Endothelial cell of umbilical vein (primary cell): ENCODE results near the gene TMED7. TPM values are rescaled to one million over a fixed set of nuclear protein-coding genes. Genes with fewer than 3 reads are reported as not detected.

Source experiments
- BruUV-seq: library from RNA; stranded (reverse); fragments of 400-500 nt; replicated peaks from 2 replicates; lab custom pipeline; 2021; lab: Mats Ljungman, UMichigan
- CTCF ChIA-PET: fragments of 300-600, 350-600 bp; sonication (Branson Sonifier 250); formaldehyde crosslinking; loops from one replicate; lab custom pipeline; 2021; ENCODE audit warnings: antibody characterized with exemption, inconsistent platforms; lab: Charles Lee
- POLR2A ChIA-PET: fragments of 300-600, 350-600 bp; sonication (Branson Sonifier 250); formaldehyde crosslinking; loops from one replicate; lab custom pipeline; 2021; ENCODE audit warnings: antibody characterized with exemption, inconsistent platforms; lab: Charles Lee
- DNase-seq: peaks from one replicate; pipeline ENCODE4 v3.0.0-alpha.2; 2011; ENCODE audit warnings: low read depth, low spot score
- FAIRE-seq: peaks from 2 replicates; lab custom pipeline; 2011; peaks lifted over from hg19 to GRCh38; lab: Jason Lieb, UNC
- H2AFZ ChIP-seq: 2 replicates; pipeline ENCODE4 v1.6.0; 2012; ENCODE audit warnings: low read depth, low read length, control low read depth, inconsistent platforms
- H3K27ac ChIP-seq: 2 replicates; pipeline ENCODE4 v1.5.1; 2011; ENCODE audit warnings: low read depth, mild to moderate bottlenecking, control low read depth, low read length, moderate library complexity; ENCODE audit not compliant: insufficient read depth
- H3K27me3 ChIP-seq, 2 experiments: 2 replicates each; pipeline versions ENCODE4 v1.6.0 to v1.6.1; 2011; ENCODE audit warnings: low read length in 2 of 2, mixed read lengths in 1 of 2; ENCODE audit not compliant: control insufficient read depth in 2 of 2, insufficient read depth in 2 of 2
- H3K36me3 ChIP-seq, 2 experiments: 2 replicates in 1 of 2; 3 replicates in 1 of 2; pipeline ENCODE4 v1.5.1; 2011; ENCODE audit warnings: low read length in 2 of 2, mild to moderate bottlenecking in 1 of 2, moderate library complexity in 1 of 2; ENCODE audit not compliant: control insufficient read depth in 2 of 2, insufficient read depth in 2 of 2; ENCODE audit errors: extremely low read depth in 1 of 2
- H3K4me1 ChIP-seq: 3 replicates; pipeline ENCODE4 v1.5.1; 2011; ENCODE audit warnings: mild to moderate bottlenecking, low read length; ENCODE audit not compliant: control insufficient read depth, insufficient read depth; ENCODE audit errors: extremely low read depth
- H3K4me2 ChIP-seq: 2 replicates; pipeline ENCODE4 v1.6.1; 2011; ENCODE audit warnings: low read length, control low read depth, mixed read lengths; ENCODE audit not compliant: insufficient read depth
- H3K4me3 ChIP-seq, 3 experiments: fragments of 200-600 bp in 1 of 3; sonication (generic), shearing (Covaris generic) in 1 of 3; replicated peaks in 1 of 3; 2 replicates each; pipeline ENCODE4 v1.5.1; 2011 to 2016; ENCODE audit warnings: control low read depth in 3 of 3, low read length in 3 of 3, mild to moderate bottlenecking in 2 of 3, inconsistent platforms in 1 of 3, low read depth in 1 of 3, moderate library complexity in 1 of 3; ENCODE audit not compliant: insufficient read depth in 1 of 3
- H3K79me2 ChIP-seq: 2 replicates; pipeline ENCODE4 v1.6.0; 2012; ENCODE audit warnings: low read length, inconsistent platforms; ENCODE audit not compliant: control insufficient read depth, insufficient read depth
- H3K9ac ChIP-seq: replicated peaks from 2 replicates; pipeline ENCODE3; 2011; ENCODE audit warnings: low read length, control low read depth; ENCODE audit not compliant: insufficient read depth; ENCODE audit errors: extremely low read depth
- H3K9me1 ChIP-seq: replicated peaks from 3 replicates; pipeline ENCODE4 v1.6.0; 2011; ENCODE audit warnings: mild to moderate bottlenecking, low read length; ENCODE audit not compliant: control insufficient read depth, insufficient read depth; ENCODE audit errors: extremely low read depth
- H3K9me3 ChIP-seq: replicated peaks from 2 replicates; pipeline ENCODE4 v1.5.1; 2012; ENCODE audit warnings: low read length, inconsistent platforms; ENCODE audit not compliant: control insufficient read depth, insufficient read depth
- H4K20me1 ChIP-seq: replicated peaks from 2 replicates; pipeline ENCODE3; 2011; ENCODE audit warnings: mild to moderate bottlenecking, low read length; ENCODE audit not compliant: control insufficient read depth, insufficient read depth; ENCODE audit errors: extremely low read depth
- EZH2 ChIP-seq: IDR thresholded peaks from 2 replicates; pipeline ENCODE4 v1.6.1; 2012; ENCODE audit warnings: borderline replicate concordance, low read depth, mild to moderate bottlenecking, moderate library complexity, low read length, inconsistent platforms; ENCODE audit not compliant: severe bottlenecking
- FOS ChIP-seq: IDR thresholded peaks from 2 replicates; pipeline ENCODE4 v1.6.1; 2011; ENCODE audit warnings: mild to moderate bottlenecking, low read length, moderate library complexity, borderline replicate concordance; ENCODE audit not compliant: insufficient read depth
- GATA2 ChIP-seq: IDR thresholded peaks from 2 replicates; pipeline ENCODE4 v1.7.0; 2011; ENCODE audit warnings: low read depth, mild to moderate bottlenecking, moderate library complexity, mixed read lengths, low read length; ENCODE audit not compliant: insufficient read length, insufficient read depth
- JUN ChIP-seq: IDR thresholded peaks from 2 replicates; pipeline ENCODE4 v1.6.1; 2011; ENCODE audit warnings: borderline replicate concordance, low read depth; ENCODE audit not compliant: insufficient read length, insufficient read depth
- MYC ChIP-seq: IDR thresholded peaks from one replicate; pipeline ENCODE4 v1.6.1; 2011; ENCODE audit warnings: mild to moderate bottlenecking, low read depth, low read length
- POLR2A ChIP-seq: IDR thresholded peaks from 2 replicates; pipeline ENCODE4 v1.6.1; 2012; ENCODE audit warnings: low read depth, mild to moderate bottlenecking, control low read depth, low read length
- POLR2AphosphoS5 ChIP-seq: IDR thresholded peaks from 2 replicates; pipeline ENCODE4 v1.6.1; 2012; ENCODE audit warnings: low read depth, mild to moderate bottlenecking, control low read depth, low read length, moderate library complexity; ENCODE audit not compliant: insufficient read depth
- dilution Hi-C: fragments of 300-500 bp; cut with MboI; formaldehyde crosslinking; loops from one replicate; pipeline ENCODE4 v1.15.0; 2019; ENCODE audit warnings: low sequenced_read_pairs; ENCODE audit not compliant: extremely low pct_ligation_motif_present
- intact Hi-C: fragments of 100-400 bp; cut with micrococcal nuclease; formaldehyde crosslinking; loops from one replicate; pipeline ENCODE4 v1.10.0; 2022
- polyA plus RNA-seq, 4 experiments: library from polyadenylated mRNA; depleted of rRNA in 3 of 4; stranded (reverse) in 3 of 4; unstranded in 1 of 4; fragments of >200 nt; gene quantifications; 2 replicates each; pipeline versions ENCODE4 v1.2.1 to v1.2.3, GENCODE V29; 2011 to 2012; ENCODE audit warnings: missing spikeins in 1 of 4
- total RNA-seq: library from RNA; stranded (reverse); gene quantifications from 2 replicates; pipeline ENCODE4 v1.2.3, GENCODE V29; 2021

Gene TMED7
- total and polyA plus RNA-seq, 2 donors (not counting 3 experiments of a cell fraction or from before 2014, with no cell fraction given): 57.6 to 101 TPM

GRCh38 chr5:115583474-115583873 is 42.4 kb downstream of the TMED7 start:
- Histone ChIP-seq H3K79me2 (no peaks in the 10 kb centered on the region), H3K27me3 (no peaks in the 10 kb centered on the region), H3K27ac (no peak overlapping the region), H3K4me1 (peaks cover 4% of the 10 kb centered on the region), H3K4me3 (no peak overlapping the region), H3K9me1 (no peaks in the 10 kb centered on the region), H2AFZ (no peak overlapping the region), H4K20me1 (no peaks in the 10 kb centered on the region), H3K36me3 (no peaks in the 10 kb centered on the region), H3K4me2 (no peak overlapping the region), H3K9ac (no peak overlapping the region), H3K9me3 (no peaks in the 10 kb centered on the region)
- dilution Hi-C loops (no loop called here), intact Hi-C loops (loop anchor here (10.0 kb wide), 1 partner anchor 399 kb away; no protein-coding TSS in a partner anchor)
- peak; percentile 43 for TF ChIP-seq FOS
- TF ChIP-seq GATA2: no peak
- TF ChIP-seq JUN: peak; percentile 40
- DNase-seq (peak; percentile 78), FAIRE-seq (peak; percentile 53)
- CTCF ChIA-PET: interaction anchor here (1.0 to 3.8 kb wide), 4 partner anchors 206 to 274 kb away, joined by 3 to 33 read pairs (median 4); no protein-coding TSS in a partner anchor
- no TSS peak for BruUV-seq
- POLR2A ChIA-PET: no interaction called here

- Histone ChIP-seq H3K9ac (no peak overlapping the region), H4K20me1 (no peaks in the 10 kb centered on the region), H3K4me1 (peaks cover 12% of the 10 kb centered on the region), H3K9me3 (no peaks in the 10 kb centered on the region), H3K9me1 (no peaks in the 10 kb centered on the region), H2AFZ (no peak overlapping the region), H3K4me3 (no peak overlapping the region), H3K27me3 (no peaks in the 10 kb centered on the region), H3K79me2 (no peaks in the 10 kb centered on the region), H3K36me3 (no peaks in the 10 kb centered on the region), H3K27ac (no peak overlapping the region), H3K4me2 (no peak overlapping the region)
- TF ChIP-seq EZH2: no peak
- TF ChIP-seq JUN: no peak
- no peak for TF ChIP-seq POLR2A
- TF ChIP-seq FOS: no peak
- no peak for TF ChIP-seq GATA2
- TF ChIP-seq MYC: no peak
- TF ChIP-seq POLR2AphosphoS5: no peak
- FAIRE-seq: no peak
- ChIA-PET POLR2A (no interaction called here), CTCF (interaction anchor here (0.8 to 1.4 kb wide), 2 partner anchors 9 to 271 kb away, joined by 3 to 9 read pairs; no protein-coding TSS in a partner anchor)
- dilution Hi-C loops: no loop called here
- no peak for DNase-seq
- intact Hi-C loops: loop anchor here (10.0 kb wide), 1 partner anchor 396 kb away; no protein-coding TSS in a partner anchor
- BruUV-seq: no TSS peak
Measured at GRCh38 chr5:115580941-115581340, 44.9 kb downstream of the TMED7 start.
